Measurements from ENCODE around the gene MAP2K3.
"Not testable (repeated sequence)": the region's sequence is repeated elsewhere in the genome, so short reads cannot be mapped to it uniquely, and the experiment has no call there.

MAP2K3 gene

GRCh38 chr17:21344801-21345200 lies 60.3 kb downstream of the MAP2K3 start:
- not testable (repeated sequence) for H3K4me3 ChIP-seq (replicated peaks; ENCODE audit: low read depth, low read length); DNase-seq (ENCODE audit: low read depth)

DNA sequence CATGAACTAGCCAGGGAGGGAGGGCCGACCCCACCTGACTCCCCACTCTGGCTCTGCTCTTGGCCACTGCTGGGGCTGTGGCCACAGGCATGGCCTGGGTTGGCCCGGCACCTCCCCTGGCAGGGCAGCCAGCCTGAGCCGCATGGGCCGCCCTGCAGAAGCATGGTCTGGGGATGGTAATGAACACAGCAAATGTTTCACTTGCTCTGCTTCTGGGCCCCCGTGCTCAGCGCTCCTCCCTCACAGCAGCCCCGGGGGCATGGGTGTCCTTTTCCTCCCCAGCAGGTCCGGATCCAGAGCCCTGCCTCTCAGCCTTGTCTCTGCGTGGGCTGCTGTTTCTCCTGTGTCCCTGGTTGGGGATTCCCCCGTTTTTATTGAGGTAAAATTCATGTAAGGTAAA lies 60.7 kb downstream of the MAP2K3 start:
- no peak overlapping the region for H3K4me3 ChIP-seq (replicated peaks; ENCODE audit: low read depth, low read length)
- TF ChIP-seq, protein P1, sequence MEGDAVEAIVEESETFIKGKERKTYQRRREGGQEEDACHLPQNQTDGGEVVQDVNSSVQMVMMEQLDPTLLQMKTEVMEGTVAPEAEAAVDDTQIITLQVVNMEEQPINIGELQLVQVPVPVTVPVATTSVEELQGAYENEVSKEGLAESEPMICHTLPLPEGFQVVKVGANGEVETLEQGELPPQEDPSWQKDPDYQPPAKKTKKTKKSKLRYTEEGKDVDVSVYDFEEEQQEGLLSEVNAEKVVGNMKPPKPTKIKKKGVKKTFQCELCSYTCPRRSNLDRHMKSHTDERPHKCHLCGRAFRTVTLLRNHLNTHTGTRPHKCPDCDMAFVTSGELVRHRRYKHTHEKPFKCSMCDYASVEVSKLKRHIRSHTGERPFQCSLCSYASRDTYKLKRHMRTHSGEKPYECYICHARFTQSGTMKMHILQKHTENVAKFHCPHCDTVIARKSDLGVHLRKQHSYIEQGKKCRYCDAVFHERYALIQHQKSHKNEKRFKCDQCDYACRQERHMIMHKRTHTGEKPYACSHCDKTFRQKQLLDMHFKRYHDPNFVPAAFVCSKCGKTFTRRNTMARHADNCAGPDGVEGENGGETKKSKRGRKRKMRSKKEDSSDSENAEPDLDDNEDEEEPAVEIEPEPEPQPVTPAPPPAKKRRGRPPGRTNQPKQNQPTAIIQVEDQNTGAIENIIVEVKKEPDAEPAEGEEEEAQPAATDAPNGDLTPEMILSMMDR (IDR thresholded peaks at IDR 0.05; ENCODE audit: low read length, missing control alignments) = no peak
- no peak for DNase-seq (ENCODE audit: low read depth)

- not testable (repeated sequence) for H3K4me3 ChIP-seq (replicated peaks; ENCODE audit: low read depth, low read length); DNase-seq (ENCODE audit: low read depth)
Observed at GRCh38 chr17:21346107-21346506, 61.6 kb downstream of the MAP2K3 start.

DNA sequence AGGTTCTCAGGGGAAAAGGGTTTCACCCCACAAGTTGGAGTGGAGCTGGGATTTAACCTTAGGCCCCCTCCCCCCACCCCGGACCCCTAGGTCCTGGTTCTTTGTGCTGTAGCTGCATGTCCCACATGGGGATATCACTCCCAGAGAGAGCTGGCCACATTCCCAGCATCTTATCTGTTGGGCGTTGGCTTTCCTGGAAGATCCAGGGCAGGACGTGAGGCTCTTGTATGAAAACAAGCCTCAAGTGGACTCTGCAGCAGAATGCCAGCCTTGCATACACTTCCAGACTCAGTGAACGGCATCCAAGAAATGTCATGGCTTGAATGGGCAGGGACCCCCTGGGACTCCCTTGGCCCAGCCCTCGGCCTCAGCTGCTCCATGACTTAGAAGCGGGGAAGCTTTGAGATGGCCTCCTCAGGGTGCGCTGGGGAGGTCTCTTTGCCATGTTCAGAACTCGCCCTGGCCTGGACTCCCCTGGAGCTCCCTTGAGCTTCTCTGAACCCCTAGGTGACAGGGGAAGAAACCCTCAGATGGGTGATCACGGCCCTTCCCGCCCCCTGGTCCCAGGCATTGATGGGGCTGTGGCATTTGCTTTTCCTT lies 62.2 kb downstream of the MAP2K3 start:
- H3K4me3 ChIP-seq (replicated peaks; ENCODE audit: low read depth, low read length) = not testable (repeated sequence)
- peak; percentile 21 for DNase-seq (ENCODE audit: low read depth)

GRCh38 chr17:21347660-21348059 lies 63.1 kb downstream of the MAP2K3 start:
- not testable (repeated sequence) for H3K4me3 ChIP-seq (replicated peaks; ENCODE audit: low read depth, low read length); DNase-seq (ENCODE audit: low read depth)

- not testable (repeated sequence) for H3K4me3 ChIP-seq (replicated peaks; ENCODE audit: low read depth, low read length); DNase-seq (ENCODE audit: low read depth)
Observed at GRCh38 chr17:21348081-21348925, 63.8 kb downstream of the MAP2K3 start.

- not testable (repeated sequence) for H3K4me3 ChIP-seq (replicated peaks; ENCODE audit: low read depth, low read length); DNase-seq (ENCODE audit: low read depth)
Observed at GRCh38 chr17:21348926-21349261, 64.4 kb downstream of the MAP2K3 start.

- DNase-seq (ENCODE audit: low read depth); H3K4me3 ChIP-seq (replicated peaks; ENCODE audit: low read depth, low read length): not testable (repeated sequence)
Observed at GRCh38 chr17:21349358-21350050, 65.0 kb downstream of the MAP2K3 start.

DNA sequence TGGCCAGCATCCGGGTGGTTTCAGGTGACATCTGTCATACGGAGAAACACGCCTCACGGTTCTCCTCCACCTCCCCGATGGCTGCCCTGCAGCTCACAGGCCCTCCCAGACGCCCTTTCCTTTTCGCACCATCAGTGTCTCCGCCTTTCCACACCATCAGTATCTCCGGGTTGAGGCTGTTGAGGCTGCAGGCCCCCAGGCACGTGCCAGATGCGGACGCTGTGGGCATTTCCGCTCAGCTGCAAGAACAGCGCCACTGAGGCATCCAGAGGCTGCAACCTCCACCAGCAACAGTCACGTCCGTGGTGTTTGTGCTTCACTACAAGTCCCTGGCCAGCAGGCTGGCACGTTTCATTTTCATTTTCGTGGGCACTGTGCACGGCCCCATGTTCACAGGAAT lies 66.0 kb downstream of the MAP2K3 start:
- H3K4me3 ChIP-seq (replicated peaks; ENCODE audit: low read depth, low read length); DNase-seq (ENCODE audit: low read depth): not testable (repeated sequence)

DNA sequence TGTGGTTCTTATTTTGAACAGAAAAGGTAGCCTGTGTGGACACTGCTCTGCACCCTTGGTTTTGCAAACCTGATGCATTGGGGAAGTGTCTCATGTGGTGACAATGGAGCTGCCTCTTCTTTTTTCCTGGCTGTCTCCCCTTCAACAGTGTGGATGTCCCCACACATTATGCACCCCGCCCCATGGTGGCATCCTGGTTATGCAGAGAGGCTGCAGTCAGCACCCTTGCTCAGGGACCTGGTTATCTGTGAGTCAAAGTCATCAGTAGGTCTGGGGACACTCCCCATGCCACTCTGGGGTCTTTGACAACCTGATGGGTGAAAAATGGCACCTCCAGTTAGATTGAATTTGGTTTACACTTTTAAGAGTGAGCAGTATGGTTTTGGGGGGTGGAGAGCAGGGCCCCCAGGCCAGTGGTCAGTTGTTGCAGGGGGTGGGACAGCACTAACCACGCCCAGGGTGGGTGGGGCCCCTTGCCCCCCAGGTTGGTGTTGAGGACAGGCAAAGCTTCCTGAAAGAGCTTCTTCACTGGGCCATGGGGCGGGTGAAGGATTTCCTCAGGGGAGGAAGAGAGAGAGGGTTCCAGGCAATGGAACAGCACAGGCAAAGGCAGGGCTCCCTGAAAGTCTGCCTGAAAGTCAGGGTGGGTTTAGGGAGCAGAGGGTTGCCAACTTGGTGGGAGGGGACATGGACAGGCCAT lies 67.0 kb downstream of the MAP2K3 start:
- TF ChIP-seq, protein P1 (IDR thresholded peaks at IDR 0.05; ENCODE audit: low read length, missing control alignments) = no peak
- no peak overlapping the region for H3K4me3 ChIP-seq (replicated peaks; ENCODE audit: low read depth, low read length)
- DNase-seq (ENCODE audit: low read depth) = no peak
